ENCODE measurements around the gene ARX.

ARX gene

GRCh38 chrX:25015486-25016360 is at the start of gene ARX:
TSS of gene ARX (minus strand) at chrX:25015965. CDS start at chrX:25015737, 228 bp downstream.
- no peak for DNase-seq (ENCODE audit: low read depth)

GRCh38 chrX:25059273-25059672 is 43.5 kb upstream of the ARX start:
- DNase-seq (ENCODE audit: low read depth) = no peak

- no peak for DNase-seq (ENCODE audit: low read depth)
Observed at GRCh38 chrX:25052798-25053534, 37.2 kb upstream of the ARX start.

GRCh38 chrX:25049971-25050370 is 34.2 kb upstream of the ARX start:
- DNase-seq (ENCODE audit: low read depth) = no peak

- DNase-seq (ENCODE audit: low read depth) = no peak
Observed at GRCh38 chrX:25049357-25049756, 33.6 kb upstream of the ARX start.

GRCh38 chrX:25048178-25048577 is 32.4 kb upstream of the ARX start:
- no peak for DNase-seq (ENCODE audit: low read depth)

- DNase-seq (ENCODE audit: low read depth) = no peak
Observed at GRCh38 chrX:25043192-25043591, 27.4 kb upstream of the ARX start.

GRCh38 chrX:25039036-25039435 is 23.3 kb upstream of the ARX start:
- no peak for DNase-seq (ENCODE audit: low read depth)

- DNase-seq (ENCODE audit: low read depth) = no peak
Observed at GRCh38 chrX:25034889-25035288, 19.1 kb upstream of the ARX start.

GRCh38 chrX:25029288-25029825 is 13.6 kb upstream of the ARX start:
- DNase-seq (ENCODE audit: low read depth) = no peak

- DNase-seq (ENCODE audit: low read depth) = no peak
Observed at GRCh38 chrX:25028726-25029125, 13.0 kb upstream of the ARX start.

- no peak for DNase-seq (ENCODE audit: low read depth)
Observed at GRCh38 chrX:25026576-25026975, 10.8 kb upstream of the ARX start.

- DNase-seq (ENCODE audit: low read depth) = no peak
Observed at GRCh38 chrX:25025615-25026014, 9.8 kb upstream of the ARX start.

- no peak for DNase-seq (ENCODE audit: low read depth)
Observed at GRCh38 chrX:25023908-25024307, 8.1 kb upstream of the ARX start.

GRCh38 chrX:25022499-25023325 is 6.9 kb upstream of the ARX start:
- no peak for DNase-seq (ENCODE audit: low read depth)

- no peak for DNase-seq (ENCODE audit: low read depth)
Observed at GRCh38 chrX:25020905-25021449, 5.2 kb upstream of the ARX start.

GRCh38 chrX:25020391-25020904 is 4.7 kb upstream of the ARX start:
- DNase-seq (ENCODE audit: low read depth) = no peak

- DNase-seq (ENCODE audit: low read depth) = no peak
Observed at GRCh38 chrX:25019707-25020390, 4.1 kb upstream of the ARX start.

GRCh38 chrX:25018682-25019081 is 2.9 kb upstream of the ARX start:
- no peak for DNase-seq (ENCODE audit: low read depth)

GRCh38 chrX:25017667-25018247 is 2.0 kb upstream of the ARX start:
- DNase-seq (ENCODE audit: low read depth) = no peak
